RWPE2 (cell line): Measurements from ENCODE around the gene SLC7A1.

Experiments used
- ATAC-seq: fragments of 200-7000 bp; cut with Tn5 transposase; 3 replicates; pipeline ENCODE4 v1.9.1; 2021; ENCODE audit warnings: low read depth
- DNase-seq: peaks from one replicate; pipeline ENCODE4 v3.0.0-alpha.2; 2020; ENCODE audit warnings: low spot score
- H3K27ac ChIP-seq: fragments of 450-650 bp; 2 replicates; pipeline ENCODE4 v1.5.1; 2017; ENCODE audit warnings: mild to moderate bottlenecking; ENCODE audit not compliant: poor library complexity, severe bottlenecking
- H3K27me3 ChIP-seq: fragments of 250-450 bp; sonication (Bioruptor Pico); 2 replicates; pipeline ENCODE4 v1.5.1; 2021; ENCODE audit warnings: mild to moderate bottlenecking, moderate library complexity; ENCODE audit not compliant: insufficient read depth, poor library complexity, severe bottlenecking
- H3K36me3 ChIP-seq: fragments of 250-450 bp; sonication (Bioruptor Pico); 2 replicates; pipeline ENCODE4 v1.5.1; 2020; ENCODE audit warnings: low read depth, mild to moderate bottlenecking, moderate library complexity
- H3K4me1 ChIP-seq: fragments of 250-450 bp; sonication (Bioruptor Pico); 2 replicates; pipeline ENCODE4 v1.5.1; 2021; ENCODE audit warnings: mild to moderate bottlenecking, moderate library complexity; ENCODE audit not compliant: insufficient read depth, poor library complexity, severe bottlenecking
- H3K4me3 ChIP-seq: fragments of 250-450 bp; sonication (Bioruptor Pico); 2 replicates; pipeline ENCODE4 v1.5.1; 2021; ENCODE audit warnings: mild to moderate bottlenecking, moderate library complexity; ENCODE audit not compliant: severe bottlenecking
- H3K9me3 ChIP-seq: fragments of 250-450 bp; sonication (Bioruptor Pico); 2 replicates; pipeline ENCODE4 v1.5.1; 2021; ENCODE audit warnings: mild to moderate bottlenecking, moderate library complexity; ENCODE audit not compliant: severe bottlenecking
- CTCF ChIP-seq: fragments of 450-650 bp; IDR thresholded peaks from one replicate; pipeline ENCODE4 v1.5.1; 2017; ENCODE audit warnings: mild to moderate bottlenecking, moderate library complexity; ENCODE audit not compliant: poor library complexity, severe bottlenecking

The SLC7A1 gene

GRCh38 chr13:29564373-29564772 lies 31.1 kb downstream of the SLC7A1 start:
- no peak for DNase-seq
- Histone ChIP-seq H3K4me3 (no peak overlapping the region), H3K36me3 (no peaks in the 10 kb centered on the region; the same call in 1 of the 2 replicates), H3K4me1 (peaks cover 42% of the 10 kb centered on the region), H3K9me3 (no peaks in the 10 kb centered on the region), H3K27me3 (no peaks in the 10 kb centered on the region), H3K27ac (no peak overlapping the region)
- no peak for TF ChIP-seq CTCF
- ATAC-seq, result no peak

- no peak for TF ChIP-seq CTCF
- ATAC-seq (no peak), DNase-seq (no peak)
- no peak overlapping the region for H3K27ac ChIP-seq
- H3K9me3 ChIP-seq, result no peaks in the 10 kb centered on the region
- H3K4me3 ChIP-seq, result no peak overlapping the region
- H3K36me3 ChIP-seq, result no peaks in the 10 kb centered on the region; the same call in 1 of the 2 replicates
- H3K27me3 ChIP-seq, result no peaks in the 10 kb centered on the region
- H3K4me1 ChIP-seq, result peaks cover 38% of the 10 kb centered on the region
Observed at GRCh38 chr13:29563941-29564340, 31.5 kb downstream of the SLC7A1 start.

GRCh38 chr13:29562786-29563438 lies 32.6 kb downstream of the SLC7A1 start:
- H3K27ac ChIP-seq, result peak overlapping the region; percentile 17
- no peaks in the 10 kb centered on the region for H3K9me3 ChIP-seq
- H3K4me1 ChIP-seq, result peaks cover 28% of the 10 kb centered on the region
- H3K27me3 ChIP-seq, result no peaks in the 10 kb centered on the region
- no peak overlapping the region for H3K4me3 ChIP-seq
- DNase-seq, result no peak
- ATAC-seq, result no peak
- no peaks in the 10 kb centered on the region; the same call in 1 of the 2 replicates for H3K36me3 ChIP-seq
- TF ChIP-seq CTCF, result no peak

GRCh38 chr13:29561918-29562317 lies 33.6 kb downstream of the SLC7A1 start:
- Histone ChIP-seq H3K9me3 (no peaks in the 10 kb centered on the region), H3K27me3 (no peaks in the 10 kb centered on the region), H3K27ac (peak overlapping the region; percentile 17), H3K36me3 (peaks cover 4% of the 10 kb centered on the region), H3K4me1 (peaks cover 18% of the 10 kb centered on the region), H3K4me3 (no peak overlapping the region)
- no peak for DNase-seq
- ATAC-seq, result peak; percentile 79
- no peak for TF ChIP-seq CTCF

- Histone ChIP-seq H3K36me3 (peaks cover 45% of the 10 kb centered on the region), H3K4me1 (peaks cover 1% of the 10 kb centered on the region), H3K27me3 (no peaks in the 10 kb centered on the region), H3K27ac (no peak overlapping the region), H3K4me3 (no peak overlapping the region), H3K9me3 (no peaks in the 10 kb centered on the region)
- ATAC-seq (no peak), DNase-seq (no peak)
- no peak for TF ChIP-seq CTCF
Observed at GRCh38 chr13:29556742-29557141, 38.7 kb downstream of the SLC7A1 start.
